Posterior cingulate gyrus (tissue), 11 donors: Measurements from ENCODE around the gene SUPT3H.

Experiments
- DNase-seq, 10 donors: peaks; one replicate each; pipeline versions ENCODE4 v3.0.0 to v3.0.0-alpha.2; 2020 to 2021; ENCODE audit warnings: mixed read lengths in 3 of 10
- intact Hi-C: fragments of 100-400 bp; cut with DNase I; formaldehyde crosslinking; loops from one replicate; pipeline ENCODE4 v1.15.1; 2023

SUPT3H gene

GRCh38 chr6:45132658-45133294 is 245.0 kb downstream of the SUPT3H start:
- intact Hi-C loops = no loop called here
- DNase-seq = no peak

GRCh38 chr6:45132059-45132458 is 245.7 kb downstream of the SUPT3H start:
- DNase-seq = no peak
- intact Hi-C loops = no loop called here

GRCh38 chr6:45129051-45129450 is 248.7 kb downstream of the SUPT3H start:
- DNase-seq = no peak
- intact Hi-C loops = no loop called here

- intact Hi-C loops = no loop called here
- no peak for DNase-seq
These were observed 250.5 kb downstream of the SUPT3H start for GRCh38 chr6:45127185-45127584.

GRCh38 chr6:45126033-45126432 is 251.7 kb downstream of the SUPT3H start:
- no peak for DNase-seq
- intact Hi-C loops = no loop called here

GRCh38 chr6:45123023-45123422 is 254.7 kb downstream of the SUPT3H start:
- intact Hi-C loops = no loop called here

GRCh38 chr6:45118754-45119153 is 259.0 kb downstream of the SUPT3H start:
- intact Hi-C loops = no loop called here
- no peak for DNase-seq

More at GRCh38 chr6:45123023-45123422, 254.7 kb downstream of the SUPT3H start:
- DNase-seq = no peak

- no peak for DNase-seq
- intact Hi-C loops = no loop called here
These were observed 260.9 kb downstream of the SUPT3H start for GRCh38 chr6:45116714-45117410.

- intact Hi-C loops = no loop called here
- no peak for DNase-seq
These were observed 262.0 kb downstream of the SUPT3H start for GRCh38 chr6:45115696-45116095.

GRCh38 chr6:45112711-45113110 is 265.0 kb downstream of the SUPT3H start:
- no peak for DNase-seq
- intact Hi-C loops = no loop called here

- intact Hi-C loops = no loop called here
- DNase-seq = no peak
These were observed 268.2 kb downstream of the SUPT3H start for GRCh38 chr6:45109551-45109950.

- DNase-seq = no peak
- intact Hi-C loops = no loop called here
These were observed 272.4 kb downstream of the SUPT3H start for GRCh38 chr6:45105170-45105820.

GRCh38 chr6:45104429-45104828 is 273.3 kb downstream of the SUPT3H start:
- no peak for DNase-seq
- intact Hi-C loops = no loop called here

- intact Hi-C loops = no loop called here
- no peak for DNase-seq
These were observed 279.5 kb downstream of the SUPT3H start for GRCh38 chr6:45098256-45098655.

- DNase-seq = no peak
- intact Hi-C loops = no loop called here
These were observed 282.9 kb downstream of the SUPT3H start for GRCh38 chr6:45094831-45095230.

GRCh38 chr6:45092135-45092534 is 285.6 kb downstream of the SUPT3H start:
- intact Hi-C loops = no loop called here

GRCh38 chr6:45086360-45087084 is 291.2 kb downstream of the SUPT3H start:
- intact Hi-C loops = no loop called here

More at GRCh38 chr6:45092135-45092534, 285.6 kb downstream of the SUPT3H start:
- no peak for DNase-seq

GRCh38 chr6:45084257-45084656 is 293.5 kb downstream of the SUPT3H start:
- intact Hi-C loops = no loop called here

More at GRCh38 chr6:45086360-45087084, 291.2 kb downstream of the SUPT3H start:
- DNase-seq = no peak

GRCh38 chr6:45082091-45082490 is 295.6 kb downstream of the SUPT3H start:
- no peak for DNase-seq
- intact Hi-C loops = no loop called here

More at GRCh38 chr6:45084257-45084656, 293.5 kb downstream of the SUPT3H start:
- DNase-seq = no peak

GRCh38 chr6:45081634-45082033 is 296.1 kb downstream of the SUPT3H start:
- intact Hi-C loops = no loop called here

GRCh38 chr6:45078432-45078831 is 299.3 kb downstream of the SUPT3H start:
- no peak for DNase-seq
- intact Hi-C loops = no loop called here

More at GRCh38 chr6:45081634-45082033, 296.1 kb downstream of the SUPT3H start:
- no peak for DNase-seq
